IMR-90 (cell line): ENCODE results near the gene FRMD3. TPM values are rescaled to one million over a fixed set of nuclear protein-coding genes. Genes with fewer than 3 reads are reported as not detected.

Experiments used
- ATAC-seq: fragments of 200-7000 bp; cut with Tn5 transposase; 2 replicates; pipeline ENCODE4 v1.9.1; 2020; ENCODE audit warnings: low read depth, mild to moderate bottlenecking, moderate library complexity
- BruUV-seq: library from RNA; stranded (reverse); fragments of 400-500 nt; replicated peaks from 2 replicates; lab custom pipeline; 2021; lab: Mats Ljungman, UMichigan
- CTCF ChIA-PET: fragments of 300-600 bp; formaldehyde crosslinking; extraction: SDS; loops from one replicate; lab custom pipeline; 2021; ENCODE audit warnings: antibody characterized with exemption; lab: Yijun Ruan, JAX
- POLR2A ChIA-PET: fragments of 300-600 bp; sonication (Branson Sonifier 250); formaldehyde crosslinking; loops from one replicate; lab custom pipeline; 2022; ENCODE audit warnings: antibody characterized with exemption; ENCODE audit not compliant: unreplicated experiment; lab: Charles Lee
- DNase-seq: peaks from one replicate; pipeline ENCODE4 v3.0.0; 2013
- H2AFZ ChIP-seq: replicated peaks from 2 replicates; pipeline ENCODE3; 2013; ENCODE audit warnings: low read length, mild to moderate bottlenecking; ENCODE audit not compliant: poor library complexity
- H2AK5ac ChIP-seq: 2 replicates; pipeline ENCODE4 v1.6.1; 2013; ENCODE audit warnings: low read depth, low read length, inconsistent platforms
- H2AK9ac ChIP-seq: replicated peaks from 2 replicates; pipeline ENCODE3; 2013; ENCODE audit warnings: mild to moderate bottlenecking, low read depth, low read length, moderate library complexity; ENCODE audit not compliant: poor library complexity
- H2BK120ac ChIP-seq: 2 replicates; pipeline ENCODE4 v1.6.1; 2013; ENCODE audit warnings: low read depth, low read length, inconsistent platforms
- H2BK15ac ChIP-seq: 3 replicates; pipeline ENCODE4 v1.6.1; 2013; ENCODE audit warnings: low read depth, low read length, inconsistent platforms
- H2BK20ac ChIP-seq: 2 replicates; pipeline ENCODE4 v1.6.1; 2013; ENCODE audit warnings: low read depth, mild to moderate bottlenecking, inconsistent platforms, low read length, moderate library complexity
- H2BK5ac ChIP-seq: 2 replicates; pipeline ENCODE4 v1.6.1; 2013; ENCODE audit warnings: mild to moderate bottlenecking, low read depth, low read length, inconsistent platforms; ENCODE audit not compliant: poor library complexity, severe bottlenecking
- H3K14ac ChIP-seq: replicated peaks from 2 replicates; pipeline ENCODE4 v1.6.1; 2013; ENCODE audit warnings: low read depth, low read length, inconsistent platforms
- H3K18ac ChIP-seq: 2 replicates; pipeline ENCODE4 v1.6.1; 2013; ENCODE audit warnings: low read depth, low read length, control low read depth
- H3K23ac ChIP-seq: 2 replicates; pipeline ENCODE4 v1.6.1; 2013; ENCODE audit warnings: low read depth, low read length, inconsistent platforms
- H3K27ac ChIP-seq: 2 replicates; pipeline ENCODE4 v1.5.1; 2013; ENCODE audit warnings: mild to moderate bottlenecking, control low read depth, low read length; ENCODE audit not compliant: insufficient read depth
- H3K27me3 ChIP-seq: 2 replicates; pipeline ENCODE4 v1.6.1; 2013; ENCODE audit warnings: low read length; ENCODE audit not compliant: control insufficient read depth, insufficient read depth
- H3K36me3 ChIP-seq: 2 replicates; pipeline ENCODE4 v1.6.1; 2013; ENCODE audit warnings: low read length, mixed read lengths; ENCODE audit not compliant: control insufficient read depth, insufficient read depth
- H3K4ac ChIP-seq: 2 replicates; pipeline ENCODE4 v1.6.1; 2013; ENCODE audit warnings: low read depth, low read length, inconsistent platforms
- H3K4me1 ChIP-seq: 2 replicates; pipeline ENCODE4 v1.6.1; 2013; ENCODE audit warnings: low read length, mixed read lengths; ENCODE audit not compliant: control insufficient read depth, insufficient read depth
- H3K4me2 ChIP-seq: 2 replicates; pipeline ENCODE4 v1.6.1; 2013; ENCODE audit warnings: low read depth, mild to moderate bottlenecking, control low read depth, low read length, moderate library complexity
- H3K4me3 ChIP-seq: 2 replicates; pipeline ENCODE4 v1.5.1; 2013; ENCODE audit warnings: low read depth, mild to moderate bottlenecking, control low read depth, low read length, moderate library complexity; ENCODE audit not compliant: insufficient read depth
- H3K56ac ChIP-seq: 2 replicates; pipeline ENCODE4 v1.6.1; 2013; ENCODE audit warnings: low read length, inconsistent platforms; ENCODE audit not compliant: insufficient read depth; ENCODE audit errors: extremely low read depth
- H3K79me1 ChIP-seq, 2 experiments: 2 replicates each; pipeline ENCODE4 v1.6.1; 2013; ENCODE audit warnings: low read length in 2 of 2, inconsistent platforms in 1 of 2, low read depth in 1 of 2
- H3K9ac ChIP-seq: 2 replicates; pipeline ENCODE4 v1.6.1; 2013; ENCODE audit warnings: low read depth, low read length, control low read depth
- H3K9me1 ChIP-seq: 2 replicates; pipeline ENCODE4 v1.6.1; 2013; ENCODE audit warnings: low read length, inconsistent platforms; ENCODE audit not compliant: insufficient read depth
- H3K9me3 ChIP-seq: 2 replicates; pipeline ENCODE4 v1.6.1; 2013; ENCODE audit warnings: low read length; ENCODE audit not compliant: control insufficient read depth, insufficient read depth
- H4K20me1 ChIP-seq: 2 replicates; pipeline ENCODE4 v1.6.1; 2013; ENCODE audit warnings: low read length, inconsistent platforms; ENCODE audit not compliant: insufficient read depth
- H4K5ac ChIP-seq: 2 replicates; pipeline ENCODE4 v1.6.1; 2013; ENCODE audit warnings: mild to moderate bottlenecking, low read depth, low read length, control low read depth
- H4K8ac ChIP-seq, 2 experiments: 2 replicates each; pipeline ENCODE4 v1.6.1; 2013; ENCODE audit warnings: low read depth in 2 of 2, low read length in 2 of 2, control low read depth in 1 of 2, inconsistent platforms in 1 of 2
- H4K91ac ChIP-seq: 2 replicates; pipeline ENCODE4 v1.6.1; 2013; ENCODE audit warnings: low read depth, low read length, inconsistent platforms; ENCODE audit not compliant: insufficient read depth
- WGBS, 2 experiments: methylation state at CpG; one replicate each; pipeline versions ENCODE4 v1.1.5 to v1.1.7; 2013; ENCODE audit warnings: missing lambda C conversion rate in 2 of 2; ENCODE audit not compliant: insufficient read length in 1 of 2; ENCODE audit errors: extremely low coverage in 2 of 2; 5-methylcytosine and 5-hydroxymethylcytosine counted together
- dilution Hi-C: fragments of 300-500 bp; cut with HindIII; formaldehyde crosslinking; loops from one replicate; pipeline ENCODE4 v1.14.3; 2018; ENCODE audit warnings: low sequenced_read_pairs; ENCODE audit not compliant: unreplicated experiment
- in situ Hi-C: fragments of 300-500 bp; cut with MboI; formaldehyde crosslinking; loops from 3 replicates; pipeline ENCODE4 v1.14.3; 2019; ENCODE audit warnings: low sequenced_read_pairs, inconsistent platforms, mixed read lengths
- intact Hi-C: fragments of 100-400 bp; cut with micrococcal nuclease; formaldehyde crosslinking; loops from 2 replicates; pipeline ENCODE4 v1.10.0; 2022
- polyA plus RNA-seq, 3 experiments: library from polyadenylated mRNA; depleted of rRNA; stranded (reverse); fragments of >200 nt; gene quantifications; 2 replicates each; pipeline ENCODE4 v1.2.3, GENCODE V29; 2012; ENCODE audit warnings: low replicate concordance in 1 of 3
- total RNA-seq: library from RNA; depleted of rRNA; stranded (reverse); fragments of >200 nt; gene quantifications from 2 replicates; pipeline ENCODE4 v1.2.3, GENCODE V29; 2012
- TF ChIP-seq, protein P1 (sequence below): fragments of 150-350 bp; IDR thresholded peaks from 2 replicates; pipeline ENCODE4 v1.6.1; 2016; ENCODE audit warnings: low read depth, mild to moderate bottlenecking, low read length, moderate library complexity, borderline replicate concordance

Gene FRMD3
- total and polyA plus RNA-seq, 2 of the 4 experiments (the other 2 are of a cell fraction) = 0.02 to 0.18 TPM

DNA sequence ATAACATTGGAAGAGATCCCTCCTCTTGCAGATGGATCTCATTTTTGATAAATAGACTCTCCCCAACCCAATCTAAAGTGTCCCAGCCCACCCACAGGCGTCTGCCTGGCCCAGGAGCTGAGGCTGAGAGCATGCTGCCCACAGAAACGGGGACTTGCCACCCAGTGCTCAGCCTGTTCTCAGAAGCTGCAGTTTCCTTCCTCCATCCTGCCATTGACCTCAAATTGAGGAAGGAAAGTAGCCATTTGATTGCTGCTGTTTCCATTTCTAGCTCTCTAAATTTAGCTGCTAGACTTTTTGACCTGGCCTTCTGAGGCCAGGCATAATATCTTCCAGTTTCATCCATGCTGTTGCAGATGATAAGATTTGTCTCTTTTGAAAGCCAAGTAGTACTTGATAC, 31.1 kb upstream of the FRMD3 start:
- Histone ChIP-seq H2AFZ (no peak overlapping the region), H2AK9ac (no peak overlapping the region), H2BK120ac (no peak overlapping the region), H3K9ac (no peak overlapping the region), H3K18ac (no peak overlapping the region), H4K91ac (no peak overlapping the region), H2BK20ac (no peak overlapping the region), H3K4me2 (no peak overlapping the region), H3K79me1 (no peaks in the 10 kb centered on the region), H4K8ac (no peak overlapping the region), H3K4me3 (no peak overlapping the region), H3K56ac (no peak overlapping the region), H2AK5ac (no peak overlapping the region), H4K20me1 (no peaks in the 10 kb centered on the region), H3K27ac (no peak overlapping the region), H3K4me1 (no peaks in the 10 kb centered on the region), H4K5ac (no peak overlapping the region), H3K23ac (no peak overlapping the region), H3K9me1 (no peaks in the 10 kb centered on the region), H2BK15ac (no peak overlapping the region), H3K4ac (no peak overlapping the region), H2BK5ac (no peak overlapping the region), H3K9me3 (no peaks in the 10 kb centered on the region), H3K27me3 (no peaks in the 10 kb centered on the region), H3K14ac (no peak overlapping the region), H3K36me3 (no peaks in the 10 kb centered on the region)
- dilution Hi-C loops (no loop called here), in situ Hi-C loops (no loop called here), intact Hi-C loops (no loop called here)
- BruUV-seq = no TSS peak
- TF ChIP-seq, protein P1, sequence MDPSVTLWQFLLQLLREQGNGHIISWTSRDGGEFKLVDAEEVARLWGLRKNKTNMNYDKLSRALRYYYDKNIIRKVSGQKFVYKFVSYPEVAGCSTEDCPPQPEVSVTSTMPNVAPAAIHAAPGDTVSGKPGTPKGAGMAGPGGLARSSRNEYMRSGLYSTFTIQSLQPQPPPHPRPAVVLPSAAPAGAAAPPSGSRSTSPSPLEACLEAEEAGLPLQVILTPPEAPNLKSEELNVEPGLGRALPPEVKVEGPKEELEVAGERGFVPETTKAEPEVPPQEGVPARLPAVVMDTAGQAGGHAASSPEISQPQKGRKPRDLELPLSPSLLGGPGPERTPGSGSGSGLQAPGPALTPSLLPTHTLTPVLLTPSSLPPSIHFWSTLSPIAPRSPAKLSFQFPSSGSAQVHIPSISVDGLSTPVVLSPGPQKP = no peak
- ChIA-PET CTCF (interaction anchor here (0.7 kb wide), 1 partner anchor 31 kb away, joined by 3 read pairs; the partner anchor contains the start of gene FRMD3), POLR2A (no interaction called here)
- ATAC-seq (no peak), DNase-seq (no peak)
- no CpG with 5 or more reads among the region's 2 CpGs for WGBS, 2 experiments
